PFSK-1 (cell line): ENCODE measurements around the gene GRB10.

Experiments
- REST ChIP-seq, 2 experiments: IDR thresholded peaks; 2 replicates each; pipeline versions ENCODE4 v1.6.1 to v1.8.0; 2011 to 2012; ENCODE audit warnings: low read depth in 2 of 2, low read length in 2 of 2, control low read depth in 1 of 2, inconsistent platforms in 1 of 2, mild to moderate bottlenecking in 1 of 2, moderate library complexity in 1 of 2; ENCODE audit not compliant: insufficient read depth in 1 of 2
- SIN3A ChIP-seq: IDR thresholded peaks from 2 replicates; pipeline ENCODE4 v1.6.1; 2012; ENCODE audit warnings: mild to moderate bottlenecking, low read length, moderate library complexity, borderline replicate concordance; ENCODE audit not compliant: insufficient read depth

DNA sequence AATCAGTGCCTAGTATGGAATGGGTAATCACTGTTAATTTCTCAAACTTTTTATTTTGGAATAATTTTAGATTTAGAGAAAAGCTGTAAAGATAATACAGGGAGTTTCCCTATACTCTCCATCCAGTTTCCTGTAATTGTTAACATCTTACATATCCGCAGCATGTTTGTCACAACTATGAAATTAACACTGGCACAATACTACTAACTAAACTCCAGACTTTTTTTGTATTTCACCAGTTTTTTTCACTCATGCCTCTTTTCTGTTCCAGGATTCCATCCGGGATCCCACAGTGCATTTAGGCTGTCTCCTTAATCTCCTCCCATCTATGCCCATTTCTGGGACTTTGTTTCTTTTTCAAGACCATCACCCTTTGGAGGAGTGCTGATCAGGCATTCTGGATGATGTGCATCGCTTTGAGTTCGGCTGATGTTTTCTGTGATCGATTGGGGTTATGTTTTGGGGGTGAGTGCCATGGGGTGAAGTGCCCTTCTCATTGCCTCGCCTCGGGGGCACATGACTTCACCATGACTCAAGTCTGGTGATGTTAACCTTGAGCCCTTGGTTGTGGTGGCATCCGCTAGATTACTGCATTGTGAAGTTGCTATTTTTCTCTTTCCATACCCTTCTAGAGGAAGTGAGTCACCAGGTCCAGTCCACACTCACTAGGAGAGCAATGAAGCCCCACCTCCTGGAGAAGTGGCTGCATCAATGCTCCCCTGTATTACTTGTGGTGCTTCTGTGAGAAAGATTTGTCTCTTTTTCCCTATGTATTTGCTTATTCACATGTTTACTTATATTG, 43.9 kb upstream of the GRB10 start:
- TF ChIP-seq SIN3A (no peak), REST (IDR thresholded peaks at IDR 0.05; ENCODE audit: insufficient read depth in 1 of 2, low read depth in 2 of 2, low read length in 2 of 2) (no peak)
